SK-N-SH treated with all-trans-retinoic acid at 6 μM for 48 hours (cell line): Measurements from ENCODE around the gene SCN8A.

Experiments used
- PATZ1 ChIP-seq: fragments of 250-450 bp; sonication (Bioruptor Pico); IDR thresholded peaks from 2 replicates; pipeline ENCODE4 v1.8.0; 2020; ENCODE audit warnings: mild to moderate bottlenecking, moderate library complexity, borderline replicate concordance
- POU6F1 ChIP-seq: fragments of 250-450 bp; sonication (Bioruptor Pico); IDR thresholded peaks from 2 replicates; pipeline ENCODE4 v1.8.0; 2021; ENCODE audit warnings: low read depth, mild to moderate bottlenecking, moderate library complexity, borderline replicate concordance
- ZC3H10 ChIP-seq: fragments of 250-450 bp; sonication (Bioruptor Pico); IDR thresholded peaks from 2 replicates; pipeline ENCODE4 v1.5.1; 2021; ENCODE audit warnings: mild to moderate bottlenecking, moderate library complexity
- ZNF70 ChIP-seq: fragments of 450-650 bp; formaldehyde crosslinking; IDR thresholded peaks from 2 replicates; pipeline ENCODE4 v1.5.0; 2020; ENCODE audit warnings: mild to moderate bottlenecking, moderate library complexity

- no peak for TF ChIP-seq ZC3H10 (CRISPR knock-in tag)
- TF ChIP-seq PATZ1 = no peak
- no peak for TF ChIP-seq ZNF70
- TF ChIP-seq POU6F1 = no peak
Observed at GRCh38 chr12:51760231-51760630, 169.2 kb downstream of the SCN8A start.
